HCT116 (cell line): ENCODE data around the gene CHST12. TPM values are rescaled to one million over a fixed set of nuclear protein-coding genes. Genes with fewer than 3 reads are reported as not detected.

Experiments
- ATAC-seq: fragments of 200-7000 bp; cut with Tn5 transposase; 2 replicates; pipeline ENCODE4 v1.9.1; 2020; ENCODE audit warnings: mild to moderate bottlenecking, moderate library complexity
- BruUV-seq: library from RNA; stranded (reverse); fragments of 400-500 nt; replicated peaks from 2 replicates; lab custom pipeline; 2021; lab: Mats Ljungman, UMichigan
- CTCF ChIA-PET: fragments of 300-600 bp; sonication (Branson Sonifier 250); formaldehyde crosslinking; loops from one replicate; lab custom pipeline; 2021; ENCODE audit warnings: antibody characterized with exemption; lab: Charles Lee
- POLR2A ChIA-PET: fragments of 300-600, 350-600 bp; sonication (Branson Sonifier 250); formaldehyde crosslinking; loops from one replicate; lab custom pipeline; 2021; ENCODE audit warnings: antibody characterized with exemption; lab: Charles Lee
- RAD21 ChIA-PET, 2 experiments: fragments of 300-600 bp; sonication (Branson Sonifier 250); formaldehyde crosslinking; loops; one replicate each; lab custom pipeline; 2023; ENCODE audit warnings: low total read pairs in 2 of 2; ENCODE audit not compliant: uncharacterized antibody in 2 of 2, unreplicated experiment in 2 of 2, low non-redundant PET in 1 of 2; lab: Charles Lee
- DNase-seq: peaks from one replicate; pipeline ENCODE4 v3.0.0-alpha.2; 2010; ENCODE audit warnings: low read depth, low spot score
- H2AFZ ChIP-seq: fragments of 200-600 bp; shearing (Covaris generic), sonication (generic); 2 replicates; pipeline ENCODE4 v1.6.1; 2017; ENCODE audit warnings: low read depth, mixed run types, mixed read lengths, antibody characterized with exemption, low read length; ENCODE audit not compliant: poor library complexity, severe bottlenecking
- H3K27ac ChIP-seq: 2 replicates; pipeline ENCODE4 v1.5.1; 2012; ENCODE audit warnings: low read depth, low read length
- H3K27me3 ChIP-seq: fragments of 200-600 bp; sonication (generic); 2 replicates; pipeline ENCODE4 v1.6.1; 2016; ENCODE audit warnings: mixed run types, low read length, mixed read lengths; ENCODE audit not compliant: insufficient read depth
- H3K36me3 ChIP-seq, 2 experiments: fragments of 200-500 bp in 1 of 2; fragments of 200-600 bp in 1 of 2; sonication (Bioruptor generic) in 1 of 2; sonication (generic) in 1 of 2; 2 replicates each; pipeline versions ENCODE4 v1.5.1 to v1.6.1; 2014 to 2016; ENCODE audit warnings: low read length in 2 of 2, inconsistent platforms in 1 of 2, mixed read lengths in 1 of 2, mixed run types in 1 of 2; ENCODE audit not compliant: insufficient read depth in 2 of 2, control insufficient read depth in 1 of 2
- H3K4me1 ChIP-seq, 2 experiments: fragments of 200-600 bp in 1 of 2; sonication (generic) in 1 of 2; 2 replicates each; pipeline versions ENCODE4 v1.5.1 to v1.6.1; 2012 to 2017; ENCODE audit warnings: low read length in 2 of 2, inconsistent platforms in 1 of 2, mild to moderate bottlenecking in 1 of 2, mixed read lengths in 1 of 2, mixed run types in 1 of 2, moderate library complexity in 1 of 2; ENCODE audit not compliant: insufficient read depth in 2 of 2, control insufficient read depth in 1 of 2
- H3K4me2 ChIP-seq: fragments of 200-600 bp; sonication (generic); 2 replicates; pipeline ENCODE4 v1.6.1; 2017; ENCODE audit warnings: mixed run types, low read length, mixed read lengths
- H3K4me3 ChIP-seq, 2 experiments: fragments of 200-600 bp in 1 of 2; sonication (generic) in 1 of 2; replicated peaks in 1 of 2; 2 replicates each; pipeline ENCODE4 v1.5.1; 2011 to 2016; ENCODE audit warnings: low read length in 2 of 2, control low read depth in 1 of 2, low read depth in 1 of 2, mild to moderate bottlenecking in 1 of 2, mixed read lengths in 1 of 2, mixed run types in 1 of 2
- H3K79me2 ChIP-seq: fragments of 200-600 bp; sonication (generic); 2 replicates; pipeline ENCODE4 v1.6.1; 2017; ENCODE audit warnings: mild to moderate bottlenecking, mixed run types, low read length, moderate library complexity, mixed read lengths; ENCODE audit not compliant: insufficient read depth
- H3K9ac ChIP-seq: fragments of 200-600 bp; sonication (generic); 2 replicates; pipeline ENCODE4 v1.6.1; 2016; ENCODE audit warnings: low read length, mixed read lengths
- H3K9me2 ChIP-seq: fragments of 200-600 bp; sonication (generic), shearing (Covaris generic); 2 replicates; pipeline ENCODE4 v1.6.1; 2017; ENCODE audit warnings: mixed run types, mild to moderate bottlenecking, moderate library complexity; ENCODE audit not compliant: insufficient read depth
- H3K9me3 ChIP-seq, 2 experiments: fragments of 200-500 bp in 1 of 2; fragments of 200-600 bp in 1 of 2; sonication (Bioruptor generic) in 1 of 2; sonication (generic) in 1 of 2; 2 replicates each; pipeline ENCODE4 v1.6.1; 2014 to 2017; ENCODE audit warnings: low read length in 2 of 2, mixed read lengths in 2 of 2, inconsistent platforms in 1 of 2, low read depth in 1 of 2, mild to moderate bottlenecking in 1 of 2, mixed run types in 1 of 2, moderate library complexity in 1 of 2; ENCODE audit not compliant: control insufficient read depth in 1 of 2, insufficient read depth in 1 of 2
- H4K20me1 ChIP-seq: fragments of 200-600 bp; sonication (generic), shearing (Covaris generic); 2 replicates; pipeline ENCODE4 v1.6.1; 2017; ENCODE audit warnings: mixed run types, mild to moderate bottlenecking, moderate library complexity; ENCODE audit not compliant: insufficient read depth
- CBX3 ChIP-seq: IDR thresholded peaks from 2 replicates; pipeline ENCODE4 v1.6.1; 2012; ENCODE audit warnings: low read depth
- CTCF ChIP-seq, 3 experiments: fragments of 200-600 bp in 1 of 3; sonication (generic) in 1 of 3; IDR thresholded peaks in 2 of 3; conservative IDR thresholded peaks in 1 of 3; 2 replicates each; pipeline ENCODE4 v1.5.1; 2012 to 2017; ENCODE audit warnings: low read depth in 2 of 3, low read length in 2 of 3, antibody characterized with exemption in 1 of 3, borderline replicate concordance in 1 of 3, control low read depth in 1 of 3, mild to moderate bottlenecking in 1 of 3, mixed read lengths in 1 of 3, mixed run types in 1 of 3, moderate library complexity in 1 of 3; ENCODE audit not compliant: insufficient read depth in 1 of 3
- POLR2AphosphoS5 ChIP-seq: IDR thresholded peaks from 2 replicates; pipeline ENCODE4 v1.6.1; 2011; ENCODE audit warnings: mild to moderate bottlenecking, low read depth, low read length, moderate library complexity
- RAD21 ChIP-seq: IDR thresholded peaks from 2 replicates; pipeline ENCODE4 v1.6.1; 2012; ENCODE audit warnings: low read depth, mild to moderate bottlenecking
- intact Hi-C: fragments of 100-400 bp; cut with micrococcal nuclease; formaldehyde crosslinking; loops from 2 replicates; pipeline ENCODE4 v1.10.0; 2022
- total RNA-seq: library from RNA; stranded (reverse); gene quantifications from one replicate; pipeline ENCODE4 v1.2.1, GENCODE V29; 2021; ENCODE audit not compliant: unreplicated experiment
- TF ChIP-seq, protein P1 (sequence below): IDR thresholded peaks from 2 replicates; pipeline ENCODE4 v1.6.1; 2011; ENCODE audit warnings: mild to moderate bottlenecking, low read length, moderate library complexity; ENCODE audit not compliant: insufficient replicate concordance; ENCODE audit errors: extremely low read depth

CHST12 gene
- total RNA-seq, 1 experiment from 2014 or later, result 14.2 TPM

GRCh38 chr7:2383543-2384274 lies 19.7 kb upstream of the CHST12 start (continued):
- TF ChIP-seq, protein P1, sequence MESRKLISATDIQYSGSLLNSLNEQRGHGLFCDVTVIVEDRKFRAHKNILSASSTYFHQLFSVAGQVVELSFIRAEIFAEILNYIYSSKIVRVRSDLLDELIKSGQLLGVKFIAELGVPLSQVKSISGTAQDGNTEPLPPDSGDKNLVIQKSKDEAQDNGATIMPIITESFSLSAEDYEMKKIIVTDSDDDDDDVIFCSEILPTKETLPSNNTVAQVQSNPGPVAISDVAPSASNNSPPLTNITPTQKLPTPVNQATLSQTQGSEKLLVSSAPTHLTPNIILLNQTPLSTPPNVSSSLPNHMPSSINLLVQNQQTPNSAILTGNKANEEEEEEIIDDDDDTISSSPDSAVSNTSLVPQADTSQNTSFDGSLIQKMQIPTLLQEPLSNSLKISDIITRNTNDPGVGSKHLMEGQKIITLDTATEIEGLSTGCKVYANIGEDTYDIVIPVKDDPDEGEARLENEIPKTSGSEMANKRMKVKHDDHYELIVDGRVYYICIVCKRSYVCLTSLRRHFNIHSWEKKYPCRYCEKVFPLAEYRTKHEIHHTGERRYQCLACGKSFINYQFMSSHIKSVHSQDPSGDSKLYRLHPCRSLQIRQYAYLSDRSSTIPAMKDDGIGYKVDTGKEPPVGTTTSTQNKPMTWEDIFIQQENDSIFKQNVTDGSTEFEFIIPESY, result no peak

DNA sequence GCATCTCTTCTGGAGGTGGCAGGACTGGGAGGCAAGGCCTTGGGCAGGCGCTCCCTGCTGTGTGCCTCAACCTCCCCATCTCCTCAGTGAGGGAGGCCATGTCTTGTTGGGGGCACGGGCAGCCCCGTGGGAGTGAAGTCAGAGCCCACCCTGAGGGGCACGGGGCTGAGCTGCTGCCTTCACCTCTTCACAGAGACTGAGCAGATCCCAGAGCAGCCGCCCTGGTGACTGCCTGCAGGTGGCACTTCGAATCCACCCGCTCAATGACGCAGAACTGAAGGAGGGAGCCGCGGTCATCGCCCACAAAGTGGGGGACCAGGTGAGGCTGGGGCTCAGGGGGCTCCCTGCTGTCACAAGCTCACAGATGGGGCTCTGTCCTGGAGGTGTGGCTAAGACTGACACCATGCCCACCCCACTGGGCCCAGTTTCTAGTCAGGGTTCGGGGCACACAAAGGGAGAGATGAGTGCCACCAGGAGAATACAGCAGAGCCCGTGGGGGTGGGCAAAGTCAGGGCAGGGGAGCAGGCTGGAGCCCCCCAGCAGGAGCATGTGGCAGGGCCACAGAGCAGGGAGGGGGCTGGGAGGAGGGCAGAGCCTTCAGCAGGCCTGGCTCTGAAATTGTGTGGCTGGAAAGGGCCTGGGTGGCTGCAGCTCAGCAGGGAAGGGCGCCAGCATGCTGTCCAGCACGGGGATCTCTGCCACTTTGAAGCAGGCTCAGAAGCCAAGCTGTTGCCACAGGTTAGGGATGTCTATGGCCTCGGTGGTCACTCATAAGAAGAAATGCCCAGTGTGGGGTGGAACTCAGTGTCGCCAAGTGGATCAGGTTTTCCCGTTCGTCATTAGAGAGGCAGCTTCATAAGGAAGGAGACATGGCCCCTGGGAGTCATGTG lies 18.8 kb upstream of the CHST12 start:
- RAD21 ChIA-PET, result no interaction called here
- POLR2A ChIA-PET, result no interaction called here
- Histone ChIP-seq H4K20me1 (no peaks in the 10 kb centered on the region), H3K36me3 (peaks cover 8 to 16% of the 10 kb centered on the region in 2 experiments; a peak in 3 of 4 replicates), H3K9me2 (no peaks in the 10 kb centered on the region), H3K4me1 (peaks cover 3 to 6% of the 10 kb centered on the region in 2 experiments), H3K4me2 (no peak overlapping the region), H3K9ac (no peak overlapping the region), H3K4me3 (no peak overlapping the region), H2AFZ (no peak overlapping the region), H3K27ac (no peak overlapping the region), H3K79me2 (no peaks in the 10 kb centered on the region; the same call in 1 of the 2 replicates)
- CTCF ChIA-PET, result interaction anchor here (1.2 to 1.9 kb wide), 2 partner anchors 47 to 84 kb away, joined by 4 to 10 read pairs; no protein-coding TSS in a partner anchor
- DNase-seq (no peak), ATAC-seq (peak; percentile 31; the same call in 1 of the 2 replicates)
- BruUV-seq, result no TSS peak
- intact Hi-C loops, result no loop called here
- TF ChIP-seq POLR2AphosphoS5 (no peak), CBX3 (no peak), CTCF (IDR thresholded peaks at IDR 0.05 in 2 of 3, conservative IDR thresholded peaks at IDR 0.05 in 1 of 3; ENCODE audit: borderline replicate concordance in 1 of 3, insufficient read depth in 1 of 3, low read depth in 2 of 3, low read length in 2 of 3) (0 out of 6 replicates have a peak, but pooled peaks of 2 of the 3 experiments have one; percentile 13 to 17), RAD21 (peak; percentile 57)
- TF ChIP-seq, all 23 proteins: peak for 2
- Histone ChIP-seq H3K9me3 (no peaks in the 10 kb centered on the region), H3K27me3 (no peaks in the 10 kb centered on the region)
